ENCODE measurements around the gene SCARF1. TPM values are rescaled to one million over a fixed set of nuclear protein-coding genes. Genes with fewer than 3 reads are reported as not detected.
A peak's percentile ranks its signal among the peaks of the same experiment; 100 is the strongest.

The SCARF1 gene
- total RNA-seq, 1 donor = 0.90 TPM

GRCh38 chr17:1646199-1646875 lies 805 bp upstream of the SCARF1 start:
- H3K4me3 ChIP-seq (ENCODE audit: low read depth, low read length) = no peak overlapping the region
- no peak for DNase-seq (ENCODE audit: low read depth)
- TF ChIP-seq CTCF (IDR thresholded peaks at IDR 0.05; ENCODE audit: insufficient read depth, low read length) = no peak

GRCh38 chr17:1644493-1645206 lies 882 bp downstream of the SCARF1 start:
- DNase-seq (ENCODE audit: low read depth) = peak; percentile 17
- no peak overlapping the region for H3K4me3 ChIP-seq (ENCODE audit: low read depth, low read length)
- no peak for TF ChIP-seq CTCF (IDR thresholded peaks at IDR 0.05; ENCODE audit: insufficient read depth, low read length)

- H3K4me3 ChIP-seq (ENCODE audit: low read depth, low read length) = no peak overlapping the region
- no peak for DNase-seq (ENCODE audit: low read depth)
- no peak for TF ChIP-seq CTCF (IDR thresholded peaks at IDR 0.05; ENCODE audit: insufficient read depth, low read length)
These were observed 1.5 kb downstream of the SCARF1 start for GRCh38 chr17:1643999-1644492.

- peak overlapping the region; percentile 47 for H3K4me3 ChIP-seq (ENCODE audit: low read depth, low read length)
- TF ChIP-seq CTCF (IDR thresholded peaks at IDR 0.05; ENCODE audit: insufficient read depth, low read length) = no peak
- DNase-seq (ENCODE audit: low read depth) = no peak
These were observed 2.1 kb downstream of the SCARF1 start for GRCh38 chr17:1643293-1643998.

- DNase-seq (ENCODE audit: low read depth) = no peak
- H3K4me3 ChIP-seq (ENCODE audit: low read depth, low read length) = no peak overlapping the region
- no peak for TF ChIP-seq CTCF (IDR thresholded peaks at IDR 0.05; ENCODE audit: insufficient read depth, low read length)
These were observed 4.5 kb downstream of the SCARF1 start for GRCh38 chr17:1641065-1641403.

GRCh38 chr17:1640329-1641064 lies 5.0 kb downstream of the SCARF1 start:
- TF ChIP-seq CTCF (IDR thresholded peaks at IDR 0.05; ENCODE audit: insufficient read depth, low read length) = no peak
- H3K4me3 ChIP-seq (ENCODE audit: low read depth, low read length) = no peak overlapping the region
- DNase-seq (ENCODE audit: low read depth) = no peak

All from fibroblast of the aortic adventitia (primary cell).